ENCODE results near the gene PDE4D.

PDE4D gene

GRCh38 chr5:59037041-59037440 is 856.5 kb downstream of the PDE4D start:
- H3K4me3 ChIP-seq (ENCODE audit: low read length) = no peak overlapping the region
- no peak for TF ChIP-seq CTCF (IDR thresholded peaks at IDR 0.05; ENCODE audit: insufficient read depth, low read depth, low read length, missing control alignments)
- no peak for DNase-seq (ENCODE audit: low read depth)

GRCh38 chr5:59036274-59036961 is 857.1 kb downstream of the PDE4D start:
- TF ChIP-seq CTCF (IDR thresholded peaks at IDR 0.05; ENCODE audit: insufficient read depth, low read depth, low read length, missing control alignments) = no peak
- peak; percentile 95 for DNase-seq (ENCODE audit: low read depth)
- H3K4me3 ChIP-seq (ENCODE audit: low read length) = no peak overlapping the region

GRCh38 chr5:59035681-59036080 is 857.8 kb downstream of the PDE4D start:
- TF ChIP-seq CTCF (IDR thresholded peaks at IDR 0.05; ENCODE audit: insufficient read depth, low read depth, low read length, missing control alignments) = no peak
- no peak for DNase-seq (ENCODE audit: low read depth)
- H3K4me3 ChIP-seq (ENCODE audit: low read length) = no peak overlapping the region

- DNase-seq (ENCODE audit: low read depth) = peak; percentile 49
- H3K4me3 ChIP-seq (ENCODE audit: low read length) = no peak overlapping the region
- TF ChIP-seq CTCF (IDR thresholded peaks at IDR 0.05; ENCODE audit: insufficient read depth, low read depth, low read length, missing control alignments) = peak; percentile 71
These were observed 858.9 kb downstream of the PDE4D start for GRCh38 chr5:59034498-59035186.

- no peak for DNase-seq (ENCODE audit: low read depth)
- H3K4me3 ChIP-seq (ENCODE audit: low read length) = no peak overlapping the region
- TF ChIP-seq CTCF (IDR thresholded peaks at IDR 0.05; ENCODE audit: insufficient read depth, low read depth, low read length, missing control alignments) = no peak
These were observed 866.2 kb downstream of the PDE4D start for GRCh38 chr5:59027145-59027907.

- H3K4me3 ChIP-seq (ENCODE audit: low read length) = no peak overlapping the region
- DNase-seq (ENCODE audit: low read depth) = no peak
- no peak for TF ChIP-seq CTCF (IDR thresholded peaks at IDR 0.05; ENCODE audit: insufficient read depth, low read depth, low read length, missing control alignments)
These were observed 867.8 kb downstream of the PDE4D start for GRCh38 chr5:59025734-59026133.

All from epithelial cell of esophagus (primary cell).